OCI-LY3 (cell line): ENCODE results near the gene TMEM201.

Source experiments
- CTCF ChIP-seq: fragments of 200-600, 300-600 bp; sonication (generic); IDR thresholded peaks from 2 replicates; pipeline ENCODE4 v1.5.1; 2014; ENCODE audit warnings: antibody characterized with exemption, low read length, low read depth
- EZH2phosphoT487 ChIP-seq: fragments of 200-600 bp; shearing (Covaris generic); IDR thresholded peaks from 2 replicates; pipeline ENCODE4 v1.6.1; 2018; ENCODE audit warnings: antibody characterized with exemption, mixed run types, low read depth

GRCh38 chr1:9648171-9648570, 59.5 kb downstream of the TMEM201 start:
- TF ChIP-seq CTCF (no peak), EZH2phosphoT487 (no peak)
